NT2/D1 (cell line): ENCODE data around the gene RPL28.

ENCODE experiments used
- SUZ12 ChIP-seq: IDR thresholded peaks from 2 replicates; pipeline ENCODE4 v1.6.1; 2011; ENCODE audit not compliant: insufficient read length, insufficient read depth; ENCODE audit errors: extremely low read depth
- YY1 ChIP-seq: IDR thresholded peaks from 2 replicates; pipeline ENCODE4 v1.6.1; 2011; ENCODE audit not compliant: insufficient read length, insufficient read depth
- ZNF274 ChIP-seq: IDR thresholded peaks from 2 replicates; pipeline ENCODE4 v1.6.1; 2011; ENCODE audit warnings: mild to moderate bottlenecking, low read depth, low read length

- TF ChIP-seq YY1 (no peak), SUZ12 (no peak), ZNF274 (no peak)
Observed at GRCh38 chr19:55345101-55345817, 40.5 kb upstream of the RPL28 start.
